GM13977 (cell line): Measurements from ENCODE around the gene NDP.
A peak's percentile ranks its signal among the peaks of the same experiment; 100 is the strongest.
"Not testable (repeated sequence)": the region's sequence is repeated elsewhere in the genome, so short reads cannot be mapped to it uniquely, and the experiment has no call there.

ENCODE experiments used
- DNase-seq: peaks from one replicate; pipeline ENCODE4 v3.0.0; 2012; ENCODE audit warnings: low spot score
- in situ Hi-C: fragments of 300-500 bp; cut with MboI; formaldehyde crosslinking; loops from one replicate; pipeline ENCODE4 v1.12.0; 2022; ENCODE audit warnings: low sequenced_read_pairs, low pct_unique_long_range_greater_than_20kb, mixed read lengths, inconsistent platforms; ENCODE audit not compliant: unreplicated experiment
- TF ChIP-seq, protein P1 (sequence below): IDR thresholded peaks from 2 replicates; pipeline ENCODE4 v1.5.1; 2012; ENCODE audit warnings: mild to moderate bottlenecking, control low read depth; ENCODE audit not compliant: insufficient read depth; ENCODE audit errors: extremely low read depth, missing control alignments

NDP gene

DNA sequence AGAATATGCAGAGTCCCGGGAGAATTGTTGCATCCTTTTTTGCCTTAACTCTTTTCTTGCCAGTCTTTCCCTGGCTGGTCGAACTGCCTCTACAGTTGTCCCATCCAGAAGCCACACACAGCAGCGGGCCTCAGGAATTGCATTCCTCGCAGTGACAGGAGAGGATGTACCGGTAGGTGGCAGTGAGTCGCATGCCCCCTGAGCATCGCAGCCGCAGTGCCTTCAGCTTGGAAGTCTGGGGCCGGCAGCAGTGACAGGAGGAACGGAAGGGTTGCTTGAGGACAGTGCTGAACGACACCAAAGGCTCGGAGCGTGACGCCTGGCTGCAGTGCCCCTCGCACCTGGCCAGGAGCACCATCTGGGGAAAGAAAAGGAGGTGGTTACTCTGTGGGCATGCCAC, 23.5 kb downstream of the NDP start:
- in situ Hi-C loops = no loop called here
- TF ChIP-seq, protein P1, sequence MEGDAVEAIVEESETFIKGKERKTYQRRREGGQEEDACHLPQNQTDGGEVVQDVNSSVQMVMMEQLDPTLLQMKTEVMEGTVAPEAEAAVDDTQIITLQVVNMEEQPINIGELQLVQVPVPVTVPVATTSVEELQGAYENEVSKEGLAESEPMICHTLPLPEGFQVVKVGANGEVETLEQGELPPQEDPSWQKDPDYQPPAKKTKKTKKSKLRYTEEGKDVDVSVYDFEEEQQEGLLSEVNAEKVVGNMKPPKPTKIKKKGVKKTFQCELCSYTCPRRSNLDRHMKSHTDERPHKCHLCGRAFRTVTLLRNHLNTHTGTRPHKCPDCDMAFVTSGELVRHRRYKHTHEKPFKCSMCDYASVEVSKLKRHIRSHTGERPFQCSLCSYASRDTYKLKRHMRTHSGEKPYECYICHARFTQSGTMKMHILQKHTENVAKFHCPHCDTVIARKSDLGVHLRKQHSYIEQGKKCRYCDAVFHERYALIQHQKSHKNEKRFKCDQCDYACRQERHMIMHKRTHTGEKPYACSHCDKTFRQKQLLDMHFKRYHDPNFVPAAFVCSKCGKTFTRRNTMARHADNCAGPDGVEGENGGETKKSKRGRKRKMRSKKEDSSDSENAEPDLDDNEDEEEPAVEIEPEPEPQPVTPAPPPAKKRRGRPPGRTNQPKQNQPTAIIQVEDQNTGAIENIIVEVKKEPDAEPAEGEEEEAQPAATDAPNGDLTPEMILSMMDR = peak; percentile 37
- no peak for DNase-seq

DNA sequence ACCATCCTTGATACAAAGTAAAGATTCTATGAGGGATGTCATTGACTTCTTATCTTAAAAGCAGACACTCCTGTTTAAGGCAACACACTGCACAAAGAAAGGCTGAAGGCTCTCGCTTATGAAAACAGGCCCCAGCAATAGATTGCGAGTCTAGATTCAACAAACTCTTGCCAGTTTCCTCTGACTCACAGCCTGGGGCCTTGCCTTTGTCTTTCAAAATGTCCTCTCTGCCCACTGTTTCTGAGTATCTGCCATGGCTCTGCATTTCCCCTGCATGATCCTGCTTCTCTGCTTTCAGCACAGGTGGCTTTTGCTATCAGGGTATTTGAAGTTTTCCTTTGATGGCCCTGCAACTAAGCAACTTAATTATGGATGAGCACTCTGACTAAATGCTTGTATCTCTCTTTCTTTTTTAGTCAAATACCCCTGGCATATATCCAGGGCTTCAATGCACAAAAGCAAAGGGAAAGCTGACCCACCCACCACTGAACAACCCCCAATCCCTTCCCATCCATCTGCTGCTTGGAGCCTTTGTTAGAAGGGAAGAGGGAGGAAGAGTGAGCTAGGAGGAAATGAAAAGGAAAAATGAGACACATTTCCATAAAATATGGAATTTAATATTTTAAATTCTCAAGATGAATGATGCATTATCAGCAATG, 32.2 kb downstream of the NDP start:
- no peak for DNase-seq
- TF ChIP-seq, protein P1 = no peak
- in situ Hi-C loops = no loop called here

DNA sequence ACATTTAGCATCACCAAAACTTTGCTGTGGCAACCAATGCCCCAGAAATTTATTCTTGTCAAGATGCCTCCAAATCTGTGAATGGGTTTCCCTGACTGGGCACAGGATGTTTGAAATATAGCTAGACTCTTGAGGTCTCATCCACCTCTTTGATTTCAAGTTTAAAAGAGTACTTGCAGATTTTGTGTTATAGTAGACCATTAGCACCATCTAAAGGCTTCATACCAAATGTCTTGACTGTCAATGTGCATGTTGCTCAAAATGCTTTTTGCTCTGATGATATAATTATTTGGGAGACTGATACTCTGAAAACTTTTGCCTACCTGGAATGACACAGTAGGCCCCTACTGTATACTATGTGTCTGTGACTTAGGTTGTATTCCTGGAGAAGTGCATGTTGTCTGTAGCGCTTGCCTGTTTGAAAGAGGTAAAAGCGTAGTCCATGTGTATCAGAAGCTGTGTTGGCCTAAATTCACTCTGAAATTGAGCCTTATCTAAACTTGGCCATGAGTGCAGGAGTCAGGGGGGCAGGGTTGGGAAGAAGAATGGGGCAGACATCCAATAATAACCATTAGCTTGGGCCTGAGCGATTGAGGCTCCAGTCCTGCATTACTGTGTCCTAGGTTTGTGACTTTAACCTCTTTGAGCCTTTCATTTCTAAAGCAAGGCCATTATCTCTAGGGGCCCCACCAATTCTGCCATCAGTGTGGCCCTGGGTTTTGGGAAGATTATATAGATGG, 33.8 kb downstream of the NDP start:
- in situ Hi-C loops = no loop called here
- TF ChIP-seq, protein P1 = no peak
- no peak for DNase-seq

DNA sequence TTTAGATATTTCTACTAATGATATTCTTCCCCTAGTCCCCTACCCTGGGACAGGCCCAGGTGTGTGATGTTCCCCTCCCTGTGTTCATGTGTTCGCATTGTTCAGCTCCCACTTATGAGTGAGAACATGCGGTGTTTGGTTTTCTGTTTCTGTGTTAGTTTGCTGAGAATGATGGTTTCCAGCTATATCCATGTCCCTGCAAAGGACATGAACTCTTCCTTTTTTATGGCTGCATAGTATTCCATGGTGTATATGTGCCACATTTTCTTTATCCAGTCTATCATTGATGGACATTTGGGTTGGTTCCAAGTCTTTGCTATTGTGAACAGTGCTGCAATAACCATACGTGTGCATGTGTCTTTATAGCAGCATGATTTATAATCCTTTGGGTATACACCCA, 51.2 kb downstream of the NDP start:
- in situ Hi-C loops = not testable (repeated sequence)

DNA sequence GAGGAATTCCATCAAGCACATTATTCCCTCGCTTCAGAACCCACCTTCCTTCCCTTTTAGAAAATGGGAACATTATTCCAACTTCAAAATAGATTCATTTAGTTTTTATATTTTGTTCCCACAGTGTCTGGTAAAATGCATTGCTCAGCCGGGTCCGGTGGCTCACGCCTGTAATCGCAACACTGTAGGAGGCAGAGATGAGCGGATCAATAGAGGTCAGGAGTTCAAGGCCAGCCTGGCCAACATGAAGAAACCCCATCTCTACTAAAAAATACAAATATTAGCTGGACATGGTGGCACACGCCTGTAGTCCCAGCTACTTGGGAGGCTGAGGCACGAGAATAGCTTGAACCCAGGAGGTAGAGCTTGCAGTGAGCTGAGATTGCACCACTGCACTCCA, 62.4 kb downstream of the NDP start:
- in situ Hi-C loops, DNase-seq: not testable (repeated sequence)

More for the DNA sequence above, 51.2 kb downstream of the NDP start:
- not testable (repeated sequence) for DNase-seq

DNA sequence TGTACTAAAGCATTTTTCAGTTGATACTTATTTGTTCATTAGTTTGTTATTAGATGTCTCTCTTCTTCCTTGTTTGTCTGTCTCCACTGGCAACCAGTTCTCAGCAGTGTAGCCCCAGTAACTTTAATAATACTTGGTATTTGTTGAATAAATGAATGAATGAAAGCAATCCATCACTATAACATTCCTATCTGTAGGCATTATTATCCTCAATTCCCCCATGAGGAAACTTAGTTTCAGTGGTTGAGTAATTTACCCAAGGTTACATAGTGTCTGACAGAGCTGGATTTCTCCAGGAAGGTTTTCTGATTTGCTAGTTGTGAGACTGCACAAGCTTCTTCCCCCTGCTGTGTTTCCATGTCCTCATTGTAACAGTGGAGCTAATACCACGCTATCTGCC, 63.2 kb downstream of the NDP start:
- in situ Hi-C loops = no loop called here
- no peak for DNase-seq
- TF ChIP-seq, protein P1 = no peak

DNA sequence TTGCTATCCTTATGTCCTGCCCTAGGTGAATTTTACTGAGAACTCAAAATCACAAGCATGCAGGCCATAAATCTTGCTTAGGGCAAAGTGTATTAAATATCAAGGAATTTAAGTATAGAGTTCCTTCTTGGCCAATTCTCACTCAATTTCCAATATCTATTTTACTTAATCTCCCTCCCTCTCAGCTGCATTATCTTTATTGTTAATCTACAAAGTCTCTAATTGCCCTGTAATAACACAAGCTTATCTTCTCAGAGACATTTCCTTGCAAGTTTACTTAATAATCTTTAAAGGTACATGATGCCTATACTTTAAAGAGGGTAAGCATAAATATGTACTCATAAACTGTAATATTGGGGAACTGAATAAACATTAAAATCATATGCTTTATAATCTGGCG, 64.0 kb downstream of the NDP start:
- in situ Hi-C loops = no loop called here
- DNase-seq = no peak
- TF ChIP-seq, protein P1 = no peak
